Activated CD8-positive, alpha-beta T cell treated with anti-CD3 and anti-CD28 coated beads for 36 hours (primary cell): Measurements from ENCODE around the gene NFIA. TPM values are rescaled to one million over a fixed set of nuclear protein-coding genes. Genes with fewer than 3 reads are reported as not detected.

Experiments
- ATAC-seq: fragments of 200-7000 bp; cut with Tn5 transposase; one replicate; pipeline ENCODE4 v1.10.0; 2021; ENCODE audit warnings: mild to moderate bottlenecking, moderate library complexity
- CTCF ChIA-PET: fragments of 350-600 bp; sonication (Branson Sonifier 250); formaldehyde crosslinking; loops from one replicate; lab custom pipeline; 2021; ENCODE audit warnings: antibody characterized with exemption; lab: Charles Lee
- POLR2A ChIA-PET: fragments of 350-600 bp; sonication (Branson Sonifier 250); formaldehyde crosslinking; loops from one replicate; lab custom pipeline; 2021; ENCODE audit warnings: antibody characterized with exemption; lab: Charles Lee
- DNase-seq: peaks from one replicate; pipeline ENCODE4 v3.0.0-alpha.2; 2020
- H3K27ac Mint-ChIP-seq: one replicate; pipeline ENCODE4 v1.8.0; 2021; ENCODE audit warnings: mild to moderate bottlenecking, mixed read lengths
- H3K27me3 Mint-ChIP-seq: one replicate; pipeline ENCODE4 v1.8.0; 2021; ENCODE audit warnings: mixed read lengths
- H3K36me3 Mint-ChIP-seq: one replicate; pipeline ENCODE4 v1.8.0; 2021; ENCODE audit warnings: low read depth, mixed read lengths
- H3K4me1 Mint-ChIP-seq: one replicate; pipeline ENCODE4 v1.8.0; 2021; ENCODE audit warnings: low read depth, mixed read lengths
- H3K4me3 Mint-ChIP-seq: one replicate; pipeline ENCODE4 v1.8.0; 2021; ENCODE audit warnings: mild to moderate bottlenecking, moderate library complexity, mixed read lengths
- H3K9me3 Mint-ChIP-seq: one replicate; pipeline ENCODE4 v1.8.0; 2021; ENCODE audit warnings: mixed read lengths
- CTCF ChIP-seq: fragments of 200-600 bp; IDR thresholded peaks from one replicate; pipeline ENCODE4 v1.8.0; 2022; ENCODE audit warnings: antibody characterized with exemption, mild to moderate bottlenecking
- intact Hi-C: fragments of 100-400 bp; cut with micrococcal nuclease; formaldehyde crosslinking; loops from one replicate; pipeline ENCODE4 v1.10.0; 2022
- total RNA-seq, 2 experiments: library from RNA; stranded (reverse); gene quantifications; one replicate each; pipeline ENCODE4 v1.2.3, GENCODE V29; 2021

The NFIA gene
- total RNA-seq, 2 experiments from 2014 or later = 1.9 to 2.4 TPM

GRCh38 chr1:61091455-61091854, 9.1 kb downstream of the NFIA start:
- Mint-ChIP-seq H3K4me3 (no peak overlapping the region), H3K27ac (no peak overlapping the region), H3K36me3 (no peaks in the 10 kb centered on the region), H3K27me3 (no peaks in the 10 kb centered on the region), H3K9me3 (no peaks in the 10 kb centered on the region), H3K4me1 (no peaks in the 10 kb centered on the region)
- CTCF ChIA-PET = interaction anchor here (1.1 kb wide), 1 partner anchor 11 kb away, joined by 3 read pairs; no protein-coding TSS in a partner anchor
- ATAC-seq = no peak
- intact Hi-C loops = no loop called here
- DNase-seq = no peak
- TF ChIP-seq CTCF = no peak
- POLR2A ChIA-PET = no interaction called here

- no peak for TF ChIP-seq CTCF
- Mint-ChIP-seq H3K9me3 (no peaks in the 10 kb centered on the region), H3K27me3 (no peaks in the 10 kb centered on the region), H3K27ac (no peak overlapping the region), H3K4me3 (no peak overlapping the region), H3K36me3 (no peaks in the 10 kb centered on the region), H3K4me1 (no peaks in the 10 kb centered on the region)
- intact Hi-C loops = no loop called here
- ChIA-PET CTCF (interaction anchor here (1.1 to 1.4 kb wide), 2 partner anchors 13 to 43 kb away, joined by 3 to 4 read pairs; no protein-coding TSS in a partner anchor), POLR2A (no interaction called here)
- DNase-seq = no peak
- no peak for ATAC-seq
Measured at GRCh38 chr1:61092642-61093041, 10.3 kb downstream of the NFIA start.

GRCh38 chr1:61093525-61094137, 11.3 kb downstream of the NFIA start:
- Mint-ChIP-seq H3K27ac (no peak overlapping the region), H3K36me3 (no peaks in the 10 kb centered on the region), H3K4me1 (no peaks in the 10 kb centered on the region), H3K27me3 (no peaks in the 10 kb centered on the region), H3K9me3 (no peaks in the 10 kb centered on the region), H3K4me3 (no peak overlapping the region)
- CTCF ChIA-PET = interaction anchor here (1.4 to 1.5 kb wide), 2 partner anchors 44 kb away, joined by 4 to 8 read pairs; no protein-coding TSS in a partner anchor
- no peak for TF ChIP-seq CTCF
- POLR2A ChIA-PET = no interaction called here
- ATAC-seq (no peak), DNase-seq (no peak)
- intact Hi-C loops = no loop called here

- DNase-seq (no peak), ATAC-seq (no peak)
- intact Hi-C loops = no loop called here
- Mint-ChIP-seq H3K27me3 (no peaks in the 10 kb centered on the region), H3K27ac (no peak overlapping the region), H3K36me3 (no peaks in the 10 kb centered on the region), H3K9me3 (no peaks in the 10 kb centered on the region), H3K4me3 (no peak overlapping the region), H3K4me1 (peaks cover 5% of the 10 kb centered on the region)
- no peak for TF ChIP-seq CTCF
- CTCF ChIA-PET = interaction anchor here (0.7 to 1.5 kb wide), 2 partner anchors 45 to 359 kb away, joined by 3 to 8 read pairs; no protein-coding TSS in a partner anchor
- POLR2A ChIA-PET = interaction anchor here (0.6 kb wide), 1 partner anchor 363 kb away, joined by 3 read pairs; no protein-coding TSS in a partner anchor
Measured at GRCh38 chr1:61094677-61095469, 12.5 kb downstream of the NFIA start.

- H3K27ac Mint-ChIP-seq = no peak overlapping the region
- no peak for TF ChIP-seq CTCF
- ATAC-seq (no peak), DNase-seq (no peak)
- no peak overlapping the region for H3K4me3 Mint-ChIP-seq
- no peaks in the 10 kb centered on the region for H3K27me3 Mint-ChIP-seq
- CTCF ChIA-PET = no interaction called here
- intact Hi-C loops = no loop called here
- H3K36me3 Mint-ChIP-seq = no peaks in the 10 kb centered on the region
- H3K4me1 Mint-ChIP-seq = peaks cover 9% of the 10 kb centered on the region
- POLR2A ChIA-PET = interaction anchor here (0.6 kb wide), 1 partner anchor 362 kb away, joined by 3 read pairs; no protein-coding TSS in a partner anchor
- H3K9me3 Mint-ChIP-seq = no peaks in the 10 kb centered on the region
Measured at GRCh38 chr1:61095470-61095812, 13.1 kb downstream of the NFIA start.
